8988T (cell line): ENCODE measurements around the gene APBB1IP.
"Not testable (repeated sequence)": the region's sequence is repeated elsewhere in the genome, so short reads cannot be mapped to it uniquely, and the experiment has no call there.

Experiments used
- DNase-seq: peaks from one replicate; pipeline ENCODE4 v3.0.0; 2011

The APBB1IP gene

GRCh38 chr10:26566525-26567350, 128.6 kb downstream of the APBB1IP start:
- DNase-seq: peak; percentile 51

- peak; percentile 30 for DNase-seq
These were observed 129.2 kb downstream of the APBB1IP start for GRCh38 chr10:26567351-26567721.

GRCh38 chr10:26571655-26572054, 133.5 kb downstream of the APBB1IP start:
- DNase-seq: no peak

GRCh38 chr10:26573674-26574073, 135.5 kb downstream of the APBB1IP start:
- no peak for DNase-seq

- no peak for DNase-seq
These were observed 136.6 kb downstream of the APBB1IP start for GRCh38 chr10:26574783-26575182.

GRCh38 chr10:26578371-26578770, 140.2 kb downstream of the APBB1IP start:
- DNase-seq: not testable (repeated sequence)

- no peak for DNase-seq
These were observed 141.3 kb downstream of the APBB1IP start for GRCh38 chr10:26579256-26580063.

GRCh38 chr10:26586211-26586610, 148.1 kb downstream of the APBB1IP start:
- no peak for DNase-seq

GRCh38 chr10:26588611-26589010, 150.5 kb downstream of the APBB1IP start:
- no peak for DNase-seq

- not testable (repeated sequence) for DNase-seq
These were observed 151.7 kb downstream of the APBB1IP start for GRCh38 chr10:26589813-26590212.

- DNase-seq: no peak
These were observed 155.8 kb downstream of the APBB1IP start for GRCh38 chr10:26593896-26594295.

- DNase-seq: not testable (repeated sequence)
These were observed 165.1 kb downstream of the APBB1IP start for GRCh38 chr10:26603283-26603682.

GRCh38 chr10:26604320-26605093, 166.4 kb downstream of the APBB1IP start:
- DNase-seq: not testable (repeated sequence)

GRCh38 chr10:26606389-26606877, 168.3 kb downstream of the APBB1IP start:
- DNase-seq: not testable (repeated sequence)

GRCh38 chr10:26612151-26612915, 174.2 kb downstream of the APBB1IP start:
- DNase-seq: no peak
